Cardiac septum (tissue), 1 donor: ENCODE results near the gene TP63. TPM values are rescaled to one million over a fixed set of nuclear protein-coding genes. Genes with fewer than 3 reads are reported as not detected.
"Not testable (repeated sequence)": the region's sequence is repeated elsewhere in the genome, so short reads cannot be mapped to it uniquely, and the experiment has no call there.

Source experiments
- DNase-seq: peaks from one replicate; pipeline ENCODE4 v3.0.0-alpha.2; 2020; ENCODE audit warnings: low spot score
- intact Hi-C: fragments of 100-400 bp; cut with DNase I; formaldehyde crosslinking; loops from one replicate; pipeline ENCODE4 v1.14.0; 2022
- total RNA-seq: library from RNA; stranded (reverse); fragmentation: NEBNext Ultra II Directional; extraction: Animal tissue kit (Norgen Biotek cat#: 25700); gene quantifications from one replicate; pipeline ENCODE4 v1.2.1, GENCODE V29; 2021
- donor health status: DM: no; HTN: no; CAD: no.

Gene TP63
- total RNA-seq, 1 donor from 2014 or later = 0.40 TPM

DNA sequence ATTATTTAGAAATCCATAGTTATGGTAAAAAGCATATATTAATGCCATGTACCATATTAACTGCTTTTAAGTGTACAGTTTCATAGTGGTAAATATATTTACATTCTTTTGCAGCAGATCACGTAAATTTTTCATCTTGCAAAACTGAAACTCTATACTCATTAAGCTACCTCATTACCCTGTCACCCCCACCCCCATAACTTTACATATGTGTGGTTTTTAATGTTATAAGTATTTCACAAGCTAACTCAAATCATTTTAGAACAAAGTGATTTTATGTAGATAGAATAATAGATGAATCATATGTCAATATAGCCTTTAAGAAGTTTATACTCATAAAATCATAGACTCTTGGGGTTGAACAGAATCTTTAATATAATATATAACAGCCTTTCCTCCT, 7.1 kb upstream of the TP63 start:
- intact Hi-C loops = no loop called here

DNA sequence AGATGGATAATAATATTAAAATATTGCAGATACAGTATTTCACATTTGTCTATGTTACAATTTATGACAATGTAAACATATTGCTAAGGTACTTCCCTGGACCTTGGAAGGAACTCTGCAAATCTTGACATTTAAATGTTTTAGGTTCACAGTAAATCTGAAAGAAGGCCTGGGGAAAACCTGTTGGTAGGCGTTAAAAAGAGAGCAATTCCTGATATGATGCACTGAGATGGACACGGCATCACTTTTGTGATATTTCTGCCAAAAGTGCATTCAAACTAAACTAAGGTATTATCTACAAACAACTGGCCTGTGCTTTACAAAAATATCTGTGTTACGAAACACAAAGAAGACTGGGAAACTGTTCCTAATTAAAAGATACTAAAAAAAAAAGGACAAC, 6.1 kb upstream of the TP63 start:
- intact Hi-C loops = no loop called here

More for the DNA sequence above, 7.1 kb upstream of the TP63 start:
- DNase-seq = no peak

DNA sequence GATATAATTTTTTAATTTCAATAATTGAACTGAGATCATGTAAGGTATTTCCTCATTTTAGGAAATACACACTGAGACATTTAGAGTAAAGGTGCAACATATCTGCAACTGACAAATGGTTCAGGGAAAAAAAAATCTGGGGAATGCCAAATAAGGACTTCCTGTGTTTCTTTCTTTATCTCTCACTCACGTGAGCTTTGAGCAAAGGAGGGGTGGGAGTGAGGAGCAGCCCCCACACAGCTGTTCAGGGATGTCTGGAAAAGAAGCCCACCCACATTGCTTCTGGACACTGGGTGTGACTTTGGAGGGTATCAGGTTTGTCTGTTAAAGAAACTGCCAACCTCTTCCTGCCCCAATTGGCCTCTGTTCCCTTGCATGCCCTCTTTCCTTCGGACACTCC, 5.6 kb upstream of the TP63 start:
- no peak for DNase-seq
- intact Hi-C loops = no loop called here

More for the DNA sequence above, 6.1 kb upstream of the TP63 start:
- no peak for DNase-seq

DNA sequence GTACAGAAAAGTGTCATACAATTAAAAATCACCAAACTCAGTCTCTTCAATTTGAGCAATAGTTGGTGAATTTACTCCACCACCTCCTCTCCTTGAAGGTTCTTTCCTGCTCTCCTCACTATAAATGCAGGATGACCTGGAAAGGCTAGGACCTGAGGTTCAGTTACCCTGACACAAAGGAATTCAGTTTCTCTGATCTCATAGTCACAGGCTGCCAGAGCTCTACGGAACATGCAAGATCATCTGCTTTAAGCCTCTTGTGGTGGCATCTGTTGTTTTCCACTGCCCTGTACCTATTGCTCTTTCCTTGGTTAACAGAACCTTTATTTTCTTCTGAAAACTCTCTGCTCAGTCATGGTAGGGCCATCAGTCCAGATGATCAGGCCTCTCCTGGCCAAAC, 4.9 kb upstream of the TP63 start:
- intact Hi-C loops = no loop called here

DNA sequence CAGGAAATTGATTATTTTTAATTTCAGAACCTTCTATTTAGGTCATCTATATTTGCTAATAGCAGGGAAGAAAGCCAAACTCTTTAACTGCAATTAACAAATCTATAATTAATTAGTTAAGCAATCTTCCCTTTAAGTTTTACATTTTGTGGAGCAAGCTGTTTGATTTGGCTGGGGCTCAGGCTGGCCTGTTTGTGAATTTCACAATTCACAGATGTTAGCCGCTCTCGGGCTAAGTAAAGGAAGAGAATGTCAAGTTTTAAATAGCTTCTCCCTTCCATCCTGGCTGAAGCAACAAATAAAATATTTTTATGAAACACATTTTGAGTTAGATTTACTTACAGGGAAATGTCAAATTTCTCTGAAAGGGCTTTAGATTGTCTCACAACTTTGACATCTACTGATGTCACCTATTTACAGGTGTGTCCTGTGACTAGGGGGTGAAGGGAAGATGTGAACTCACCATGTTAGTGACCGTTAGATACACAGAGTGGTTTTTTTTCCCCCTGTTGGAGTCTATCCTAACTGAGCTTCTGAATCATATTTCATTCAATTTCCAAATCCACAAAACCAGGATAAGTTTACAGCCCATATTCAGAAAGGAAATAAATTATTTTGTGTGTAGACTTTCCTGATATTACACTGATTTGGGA, 1.3 kb upstream of the TP63 start:
- intact Hi-C loops = no loop called here

More for the DNA sequence above, 4.9 kb upstream of the TP63 start:
- no peak for DNase-seq

DNA sequence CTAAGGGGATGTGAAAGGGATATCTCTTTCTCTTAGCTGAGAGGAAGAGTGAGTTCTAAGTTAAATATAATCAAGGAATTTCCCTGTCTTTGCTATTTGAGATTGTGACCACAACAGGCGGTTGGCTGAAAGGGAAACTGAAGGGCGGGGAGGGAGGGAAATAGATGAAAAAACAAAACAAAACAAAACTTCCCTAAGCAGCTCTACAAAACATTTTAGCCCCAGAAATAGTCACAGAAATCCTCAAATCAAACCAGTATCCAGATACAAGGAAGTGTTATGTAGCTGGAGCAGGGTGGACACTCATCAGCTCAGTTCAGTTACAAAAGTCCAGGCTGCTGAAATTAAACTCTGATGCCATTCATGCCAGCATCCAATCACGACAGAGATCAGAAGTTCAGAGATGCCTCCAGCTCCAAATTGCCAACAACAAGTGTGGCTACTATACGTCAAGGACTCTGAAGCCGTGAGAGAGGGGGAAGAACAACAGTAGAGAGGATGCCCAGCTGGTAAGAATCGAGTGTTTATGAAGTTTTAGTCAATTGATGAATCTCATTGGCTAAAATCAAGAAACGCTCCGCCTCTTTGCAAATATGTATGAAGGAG, 319 bp upstream of the TP63 start:
- no peak for DNase-seq
- intact Hi-C loops = no loop called here

More for the DNA sequence above, 1.3 kb upstream of the TP63 start:
- no peak for DNase-seq

DNA sequence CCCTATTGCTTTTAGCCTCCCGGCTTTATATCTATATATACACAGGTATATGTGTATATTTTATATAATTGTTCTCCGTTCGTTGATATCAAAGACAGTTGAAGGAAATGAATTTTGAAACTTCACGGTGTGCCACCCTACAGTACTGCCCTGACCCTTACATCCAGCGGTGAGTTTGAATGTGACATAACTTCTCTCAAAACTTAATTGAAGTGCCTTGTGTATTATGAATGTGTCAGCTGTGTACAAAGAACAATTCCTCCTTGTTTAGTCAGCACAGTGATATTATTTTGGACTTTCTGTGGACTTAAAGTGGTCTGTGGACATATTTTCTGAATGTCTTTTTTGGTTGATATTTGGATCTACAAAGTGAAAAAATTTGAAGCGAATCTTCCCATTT, 220 bp downstream of the TP63 start:
- intact Hi-C loops = no loop called here
- no peak for DNase-seq

DNA sequence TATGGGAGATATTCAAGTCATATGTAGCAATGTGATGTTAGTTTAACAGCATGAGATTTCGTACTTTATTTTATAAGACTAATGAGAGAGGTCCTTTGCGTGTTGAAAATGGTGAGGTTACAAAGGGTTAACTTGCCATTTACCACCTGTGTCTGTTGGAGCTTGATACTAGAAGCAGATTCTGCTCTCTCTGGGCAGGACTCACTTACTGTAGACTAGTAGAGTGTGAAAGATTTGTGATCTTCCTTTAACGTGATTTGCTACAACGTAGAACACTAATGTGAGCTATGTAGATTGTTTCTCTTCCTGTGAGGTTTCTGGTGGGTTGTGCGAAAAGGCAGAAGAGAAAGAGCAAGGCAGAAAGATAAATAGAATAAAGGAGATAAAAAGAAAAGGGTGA, 1.1 kb downstream of the TP63 start:
- intact Hi-C loops = no loop called here
- no peak for DNase-seq

DNA sequence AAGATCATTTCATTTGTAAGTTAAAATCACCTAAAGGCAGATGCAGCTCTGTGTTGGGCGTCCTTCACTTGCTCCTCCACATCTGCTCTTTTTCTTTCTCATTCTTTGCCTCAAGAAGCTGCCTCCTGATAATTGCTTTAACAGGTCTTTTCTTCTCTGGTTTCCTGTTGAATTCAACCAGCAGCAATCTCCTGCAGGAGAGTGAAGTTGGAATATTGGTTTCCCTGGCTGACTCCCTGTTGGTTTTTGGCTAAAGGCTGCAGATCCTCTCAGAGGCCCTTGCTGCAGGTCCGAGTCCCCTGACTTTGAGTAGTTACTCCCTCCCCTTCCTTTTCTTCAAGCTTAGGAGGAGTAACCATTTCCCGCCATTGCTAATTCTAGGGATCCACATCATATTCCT, 4.2 kb downstream of the TP63 start:
- no peak for DNase-seq
- intact Hi-C loops = no loop called here

DNA sequence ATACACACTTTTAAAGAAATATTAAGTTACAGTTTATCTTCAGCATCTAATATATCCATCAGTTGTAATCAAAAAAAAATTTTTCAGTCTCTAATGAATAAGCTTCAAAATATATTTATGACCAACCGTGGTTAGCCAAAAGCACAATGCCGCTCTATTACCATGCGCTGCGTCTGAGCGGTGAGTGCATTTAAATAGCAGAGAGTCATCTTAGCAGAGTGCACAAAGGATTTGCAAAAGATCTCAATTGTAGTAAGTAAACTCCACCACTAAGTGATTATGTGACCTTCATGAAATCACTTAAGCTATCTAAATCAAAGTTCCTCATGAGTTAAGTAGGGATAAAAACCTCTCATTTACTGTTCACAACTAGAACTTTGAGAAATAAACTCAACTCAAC, 4.9 kb downstream of the TP63 start:
- intact Hi-C loops = no loop called here
- DNase-seq = no peak

DNA sequence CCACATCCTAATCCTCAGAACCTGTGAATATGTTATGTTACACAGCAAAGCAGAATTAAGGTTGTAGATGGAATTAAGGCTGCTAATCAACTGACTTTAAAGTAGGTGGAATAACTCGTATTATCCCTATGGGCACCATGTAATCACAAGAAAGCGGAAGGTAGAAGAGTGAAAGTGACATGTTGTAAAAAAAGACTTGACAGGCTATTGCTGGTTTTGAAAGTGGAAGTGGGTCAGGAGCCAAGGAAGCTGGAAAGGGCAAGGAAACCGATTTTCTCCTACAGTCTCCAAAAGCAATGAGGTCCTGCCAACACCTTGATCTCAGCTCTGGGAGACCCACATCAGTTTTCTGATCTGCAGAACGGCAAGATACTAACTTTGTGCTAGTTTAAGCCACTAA, 6.6 kb downstream of the TP63 start:
- intact Hi-C loops = no loop called here
- no peak for DNase-seq

DNA sequence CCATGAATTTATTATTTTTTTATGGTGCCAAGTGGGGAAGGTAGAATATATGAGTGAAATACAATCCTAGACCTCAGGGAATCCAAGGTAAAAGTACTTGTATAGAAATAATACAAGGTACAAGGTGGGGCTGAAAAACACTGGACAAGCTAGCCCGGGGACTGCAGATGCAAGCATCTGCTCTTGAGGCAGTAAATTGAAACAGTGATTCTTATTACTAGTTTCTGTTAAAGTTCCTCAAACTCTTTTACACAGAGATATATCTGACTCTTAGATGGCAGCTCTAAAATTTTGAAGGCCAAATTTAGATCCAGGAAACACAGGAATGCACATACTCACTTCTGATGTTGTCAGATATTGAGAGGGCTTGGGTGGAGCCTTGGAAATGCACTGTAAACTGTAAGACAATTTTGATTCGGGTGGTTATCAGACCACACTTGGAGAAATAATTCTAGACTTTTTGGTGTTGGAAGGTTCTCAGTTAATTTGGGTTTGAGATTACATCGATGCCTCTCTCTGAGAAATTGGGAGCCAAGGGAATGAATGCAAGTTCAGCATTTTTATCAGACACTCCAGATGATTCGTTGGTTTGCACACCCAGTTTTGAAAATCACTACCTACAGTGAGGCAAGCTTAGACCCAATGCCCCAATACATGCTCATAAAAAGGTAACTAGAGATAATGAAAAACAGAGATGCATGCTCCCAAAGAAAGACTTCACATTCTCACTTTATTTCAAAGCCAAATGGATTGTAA, 7.3 kb downstream of the TP63 start:
- no peak for DNase-seq
- intact Hi-C loops = no loop called here

DNA sequence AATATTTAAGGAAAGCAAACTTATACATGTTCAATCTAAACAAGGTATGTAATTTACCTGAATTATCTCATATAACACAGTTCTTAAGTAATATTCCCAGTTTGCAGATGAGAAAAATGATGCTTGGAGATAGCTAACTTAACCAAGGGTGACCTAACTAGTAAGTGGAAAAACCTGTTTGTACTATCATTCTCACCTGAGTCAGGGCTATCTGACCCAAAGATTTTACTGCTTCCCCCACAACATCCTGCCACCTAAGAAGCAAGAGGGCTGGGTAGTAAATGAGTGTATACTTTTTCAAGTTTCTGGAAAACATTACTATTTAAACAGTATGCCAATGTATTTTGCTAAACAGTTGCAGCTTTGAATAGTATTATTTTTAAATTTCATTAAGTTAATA, 10.6 kb downstream of the TP63 start:
- DNase-seq = no peak
- intact Hi-C loops = no loop called here

DNA sequence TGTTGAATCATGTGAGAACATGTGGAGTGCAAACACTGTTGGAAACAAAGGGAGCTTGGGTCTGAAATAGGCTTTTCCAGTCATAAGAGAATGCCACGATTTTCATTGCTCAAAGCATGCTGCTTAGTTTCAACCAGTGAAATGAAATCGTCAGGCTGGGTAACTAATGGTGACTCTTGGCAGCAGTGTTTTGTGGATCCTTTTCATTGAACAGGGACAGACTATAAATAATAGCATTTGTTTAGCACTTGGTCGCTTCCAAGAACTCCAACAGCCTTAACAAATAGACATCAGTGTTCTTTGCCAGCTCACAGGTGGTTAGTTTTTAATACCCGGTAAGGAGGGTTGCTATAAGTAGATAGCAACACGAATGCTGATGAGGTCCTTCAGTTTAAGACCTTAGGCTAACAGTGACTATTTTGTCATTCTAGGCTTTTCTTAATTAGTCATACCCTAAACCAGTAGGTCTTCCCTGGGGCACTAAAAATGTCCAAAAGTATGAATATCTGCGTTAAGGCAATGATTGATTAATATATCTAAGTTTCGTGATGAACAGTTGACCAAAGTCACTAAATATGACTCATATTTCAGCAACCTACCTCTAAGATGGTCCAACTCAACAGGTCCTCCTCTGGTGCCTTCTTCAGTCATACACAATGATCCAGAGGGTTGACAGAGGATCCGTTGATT, 15.8 kb downstream of the TP63 start:
- intact Hi-C loops = no loop called here
- DNase-seq = no peak

DNA sequence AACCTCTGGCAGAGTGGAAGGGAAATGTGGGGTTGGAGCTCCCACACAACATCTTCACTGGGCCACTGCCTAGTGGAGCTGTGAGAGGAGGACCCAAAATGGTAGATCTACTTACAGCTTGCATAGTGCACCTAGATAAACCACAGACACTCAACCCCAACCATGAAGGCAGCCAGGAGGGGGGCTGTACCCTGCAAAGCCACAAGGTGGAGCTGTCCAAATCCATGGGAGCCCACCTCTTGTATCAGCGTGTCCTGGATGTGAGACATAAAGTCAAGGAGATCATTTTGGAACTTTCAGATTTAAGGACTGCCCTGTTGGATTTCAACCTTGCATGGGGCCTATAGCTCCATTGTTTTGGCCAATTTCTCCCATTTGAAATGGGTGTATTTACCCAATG, 20.9 kb downstream of the TP63 start:
- no peak for DNase-seq
- intact Hi-C loops = loop anchor here (10.0 kb wide), 1 partner anchor 293 kb away; no protein-coding TSS in a partner anchor

DNA sequence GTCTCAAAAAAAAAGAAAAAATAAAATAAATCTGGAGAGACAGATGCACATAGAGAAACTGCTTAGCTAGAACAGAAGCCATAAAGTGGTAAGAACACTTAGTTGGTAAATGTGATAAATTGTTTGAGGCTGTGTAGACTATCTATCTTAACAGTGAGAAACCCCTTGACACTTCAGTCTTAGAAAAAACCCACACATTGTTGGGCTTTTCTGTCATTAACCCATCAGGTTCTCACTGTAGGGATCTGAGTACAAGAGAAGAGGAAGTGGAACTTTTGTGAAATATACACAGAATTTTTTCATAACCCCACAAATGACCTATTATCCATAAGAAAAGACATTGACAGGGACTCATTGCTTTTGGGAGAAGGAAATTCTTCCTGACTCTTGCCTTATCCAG, 24.4 kb downstream of the TP63 start:
- intact Hi-C loops = loop anchor here (10.0 kb wide), 1 partner anchor 289 kb away; no protein-coding TSS in a partner anchor
- DNase-seq = no peak

DNA sequence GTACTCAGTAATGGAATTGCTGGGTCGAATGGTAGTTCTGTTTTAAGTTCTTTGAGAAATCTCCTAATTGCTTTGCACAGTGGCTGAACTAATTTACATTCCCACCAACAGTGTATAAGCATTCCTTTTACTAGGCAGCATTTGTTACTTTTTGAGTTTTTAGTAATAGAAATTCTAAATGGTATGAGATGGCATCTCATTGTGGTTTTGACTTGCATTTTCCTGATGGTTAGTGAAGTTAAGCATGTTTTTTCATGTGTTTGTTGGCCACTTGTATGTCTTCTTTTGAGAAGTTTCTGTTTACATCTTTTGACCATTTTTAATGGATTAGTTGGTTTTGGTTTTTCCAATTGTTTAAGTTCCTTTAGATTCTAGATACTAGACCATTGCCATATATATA, 28.4 kb downstream of the TP63 start:
- intact Hi-C loops = loop anchor here (10.0 kb wide), 1 partner anchor 285 kb away; no protein-coding TSS in a partner anchor
- no peak for DNase-seq

DNA sequence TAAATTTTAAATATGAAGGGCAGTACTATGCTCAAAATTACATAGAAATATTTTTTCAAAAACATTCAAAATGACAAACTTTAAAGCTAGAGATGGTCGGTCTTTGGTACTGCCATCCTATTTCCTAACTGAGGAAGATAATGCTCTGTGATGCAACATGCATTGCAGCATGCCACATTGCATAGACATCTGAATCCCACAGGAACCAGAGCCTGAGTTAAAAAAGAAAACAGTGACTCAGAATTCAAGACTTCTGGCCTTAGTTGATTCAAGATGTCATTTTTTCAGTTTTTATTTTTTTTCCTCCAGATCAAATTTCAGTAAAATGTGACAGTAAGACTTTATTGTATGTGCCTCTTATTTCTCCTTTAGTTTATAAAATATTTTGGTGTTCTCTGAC, 33.1 kb downstream of the TP63 start:
- no peak for DNase-seq

DNA sequence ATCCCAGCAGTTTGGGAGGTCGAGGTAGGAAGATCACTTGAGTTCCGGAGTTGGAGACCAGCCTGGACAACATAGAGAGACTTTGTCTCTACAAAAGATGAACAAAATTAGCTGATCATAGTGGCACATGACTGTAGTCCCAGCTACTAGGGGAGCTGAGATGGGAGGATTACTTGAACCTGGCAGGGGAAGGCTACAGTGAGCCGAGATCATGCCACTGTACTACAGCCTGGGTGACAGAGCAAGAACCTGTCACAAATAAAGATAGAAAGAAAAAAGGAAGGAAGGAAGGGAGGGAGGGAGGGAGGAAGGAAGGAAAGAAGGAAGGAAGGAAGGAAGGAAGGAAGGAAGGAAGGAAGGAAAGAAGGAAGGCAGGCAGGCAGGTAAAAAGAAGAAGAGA, 41.2 kb downstream of the TP63 start:
- DNase-seq, intact Hi-C loops: not testable (repeated sequence)

More for the DNA sequence above, 33.1 kb downstream of the TP63 start:
- intact Hi-C loops = no loop called here

DNA sequence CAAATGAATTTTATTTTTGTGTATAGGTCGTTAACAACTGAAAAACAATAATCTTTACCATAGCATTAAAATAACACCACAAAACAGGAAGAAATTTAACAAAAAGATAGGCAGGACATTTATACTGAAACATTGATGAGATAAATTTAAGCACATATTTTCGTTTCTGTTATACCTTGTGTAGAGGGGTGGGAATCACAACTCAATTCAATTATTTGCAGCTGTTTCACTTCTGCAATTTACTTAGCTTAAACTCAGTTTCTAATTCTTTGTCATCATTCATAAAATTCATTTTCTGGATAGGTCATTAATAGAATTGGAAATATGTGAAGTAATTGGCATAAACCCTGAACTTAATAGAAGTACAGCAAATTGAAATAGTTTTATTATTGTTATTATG, 42.3 kb downstream of the TP63 start:
- no peak for DNase-seq
- intact Hi-C loops = no loop called here
